ENCODE measurements around the gene CRYBB1.

Gene CRYBB1

DNA sequence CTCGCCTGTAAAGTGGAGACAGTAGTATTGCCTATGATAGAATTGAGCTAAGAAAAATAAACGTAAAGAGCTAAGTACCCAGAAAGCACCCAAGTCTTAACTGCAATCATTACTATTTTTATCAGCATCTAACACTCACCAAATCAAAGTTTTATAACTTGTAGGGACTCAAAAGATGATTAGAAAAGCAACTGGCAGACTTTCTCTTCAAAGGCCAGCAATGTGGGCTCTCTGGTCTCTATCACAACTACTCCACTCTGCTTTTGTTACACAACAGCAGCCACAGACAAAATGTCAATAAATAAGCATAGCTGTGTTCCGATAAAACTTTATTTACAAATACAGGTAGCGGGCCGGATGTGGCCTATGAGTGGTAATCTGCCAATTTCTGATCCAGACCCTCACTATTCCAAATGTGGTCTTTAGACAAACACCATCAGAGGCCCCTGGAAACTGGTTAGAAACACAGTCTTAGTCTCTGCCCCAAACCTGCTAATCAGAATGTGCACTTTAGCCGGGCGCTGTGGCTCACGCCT, 36.1 kb downstream of the CRYBB1 start:
- DNase-seq (ENCODE audit: extremely low read depth in 1 of 2, low read depth in 1 of 2), result no peak

DNA sequence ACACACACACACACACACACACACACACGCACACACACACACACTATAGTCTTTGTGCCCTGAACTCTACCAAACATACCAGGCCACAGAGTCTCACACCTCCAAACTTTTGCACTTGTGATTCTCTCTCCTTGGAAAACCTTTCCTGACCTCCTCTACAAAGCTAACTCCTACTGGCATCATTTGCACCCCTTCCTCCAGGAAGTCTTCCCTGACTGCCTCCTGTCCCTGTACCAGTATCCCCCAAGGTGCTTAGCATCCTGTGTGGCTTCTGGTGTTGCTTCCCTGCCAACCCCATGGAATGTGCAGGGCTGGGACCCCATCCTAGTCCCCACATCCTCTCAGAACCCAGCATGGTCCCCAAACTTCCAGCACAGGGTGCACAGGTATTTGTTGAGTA, 36.8 kb downstream of the CRYBB1 start:
- no peak for DNase-seq (ENCODE audit: extremely low read depth in 1 of 2, low read depth in 1 of 2)

DNA sequence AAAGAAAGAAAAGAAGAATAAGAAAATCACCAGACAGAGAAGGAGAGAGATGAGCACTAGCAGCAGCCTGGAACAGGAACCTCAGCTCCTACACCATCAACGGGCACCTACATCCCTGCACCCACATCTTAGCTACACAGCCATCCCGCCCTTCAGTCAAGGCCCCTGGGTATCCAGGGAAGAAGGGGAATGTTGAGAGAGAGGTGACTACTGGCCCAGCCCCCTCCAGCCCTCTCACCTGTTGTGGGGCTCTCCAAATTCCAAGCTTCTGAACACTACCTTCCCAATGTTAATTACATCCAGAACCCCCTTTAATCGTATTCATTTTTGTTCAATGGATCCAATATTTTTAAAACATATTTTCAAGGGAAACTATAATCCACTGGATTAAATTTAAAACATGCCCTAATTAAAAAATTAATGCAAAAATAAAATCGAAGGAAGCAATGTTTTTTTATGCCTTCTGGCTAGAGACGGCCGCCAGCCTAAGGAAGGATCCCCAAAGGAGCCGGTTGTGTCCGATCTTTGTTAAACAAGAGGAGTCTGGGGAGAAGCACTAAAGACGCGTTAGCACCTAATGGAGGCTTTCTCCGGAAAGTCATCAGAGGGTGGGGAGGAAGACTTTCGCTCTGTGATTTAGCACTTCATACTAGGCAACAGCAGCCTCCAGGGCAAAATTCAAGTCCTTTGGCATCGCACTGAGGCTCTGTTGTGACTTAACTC, 37.4 kb downstream of the CRYBB1 start:
- no peak for DNase-seq (ENCODE audit: extremely low read depth in 1 of 2, low read depth in 1 of 2)

DNA sequence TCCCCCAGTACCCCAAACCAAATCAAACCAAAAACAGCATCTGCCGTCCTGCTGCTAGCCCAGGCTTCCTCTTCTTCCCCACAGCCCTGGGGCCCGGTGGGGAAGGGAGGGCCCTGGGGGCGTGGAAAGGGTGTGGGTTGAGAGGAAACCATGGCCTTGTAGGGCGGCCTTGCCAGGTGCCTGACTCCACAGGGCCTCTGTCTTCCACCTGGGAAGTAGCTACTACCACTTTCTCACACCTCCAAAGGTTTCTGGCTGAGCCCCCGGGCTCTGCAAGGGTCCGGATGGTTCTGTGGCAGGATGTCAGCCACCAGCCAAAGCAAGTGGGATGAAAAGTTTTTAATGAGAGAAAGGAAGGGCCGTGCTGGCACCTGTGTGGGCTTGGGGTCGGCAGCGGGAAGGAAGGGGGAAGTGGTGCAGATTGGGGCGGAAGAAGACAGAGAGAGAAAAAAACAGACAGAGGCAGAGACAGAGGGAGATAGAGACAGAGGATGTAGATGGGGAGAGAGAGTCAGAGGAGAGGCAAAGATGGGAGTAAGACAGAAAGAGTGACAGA, 38.4 kb downstream of the CRYBB1 start:
- no peak for DNase-seq (ENCODE audit: extremely low read depth in 1 of 2, low read depth in 1 of 2)

DNA sequence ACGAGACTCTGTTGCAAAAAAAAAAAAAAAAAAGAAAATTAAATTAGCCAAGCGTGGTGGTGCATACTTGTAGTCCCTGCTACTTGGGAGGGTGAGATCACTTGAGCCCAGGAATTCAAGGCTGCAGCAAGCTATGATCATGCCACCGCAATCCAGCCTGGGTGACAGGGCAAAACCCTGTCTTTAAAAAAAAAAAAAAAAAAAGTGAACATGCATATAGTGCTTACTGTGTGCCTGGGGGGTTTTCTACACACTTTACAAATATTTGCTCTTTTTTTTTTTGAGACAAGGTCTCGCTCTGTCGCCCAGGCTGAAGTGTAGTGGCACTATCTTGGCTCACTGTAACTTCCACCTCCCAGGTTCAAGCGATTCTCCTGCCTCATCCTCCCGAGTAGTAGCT, 40.7 kb downstream of the CRYBB1 start:
- DNase-seq (ENCODE audit: extremely low read depth in 1 of 2, low read depth in 1 of 2), result no peak

DNA sequence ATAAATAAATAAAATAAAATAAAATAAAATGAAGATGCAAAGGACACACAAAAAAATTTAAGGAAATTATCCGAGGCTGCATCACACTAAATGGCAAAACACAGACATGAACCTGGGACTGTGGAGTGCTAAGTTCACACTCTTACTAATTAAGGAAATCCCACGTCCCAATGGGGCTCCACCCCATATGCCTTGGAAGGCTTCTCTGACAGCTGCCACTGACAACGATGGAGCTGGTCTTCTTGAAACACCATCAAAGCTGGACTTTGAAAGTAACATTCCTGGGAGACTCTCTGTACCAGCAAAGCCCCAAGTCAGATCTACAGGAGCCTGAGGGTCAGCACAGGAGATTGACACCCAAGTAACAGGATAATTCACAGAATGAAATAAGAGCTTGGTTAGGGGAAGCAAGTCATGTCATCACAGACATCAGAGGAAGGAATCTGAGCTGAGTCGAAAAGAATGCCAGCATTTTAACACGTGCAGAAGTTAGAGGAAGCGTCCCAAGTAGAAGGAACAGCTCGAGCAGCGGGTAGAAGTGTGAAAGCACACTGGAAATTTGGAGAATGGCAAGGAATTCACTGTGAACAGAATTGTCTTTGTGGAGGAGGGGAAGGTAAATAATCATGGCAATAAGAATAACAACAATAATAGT, 41.7 kb downstream of the CRYBB1 start:
- no peak for DNase-seq (ENCODE audit: extremely low read depth in 1 of 2, low read depth in 1 of 2)

DNA sequence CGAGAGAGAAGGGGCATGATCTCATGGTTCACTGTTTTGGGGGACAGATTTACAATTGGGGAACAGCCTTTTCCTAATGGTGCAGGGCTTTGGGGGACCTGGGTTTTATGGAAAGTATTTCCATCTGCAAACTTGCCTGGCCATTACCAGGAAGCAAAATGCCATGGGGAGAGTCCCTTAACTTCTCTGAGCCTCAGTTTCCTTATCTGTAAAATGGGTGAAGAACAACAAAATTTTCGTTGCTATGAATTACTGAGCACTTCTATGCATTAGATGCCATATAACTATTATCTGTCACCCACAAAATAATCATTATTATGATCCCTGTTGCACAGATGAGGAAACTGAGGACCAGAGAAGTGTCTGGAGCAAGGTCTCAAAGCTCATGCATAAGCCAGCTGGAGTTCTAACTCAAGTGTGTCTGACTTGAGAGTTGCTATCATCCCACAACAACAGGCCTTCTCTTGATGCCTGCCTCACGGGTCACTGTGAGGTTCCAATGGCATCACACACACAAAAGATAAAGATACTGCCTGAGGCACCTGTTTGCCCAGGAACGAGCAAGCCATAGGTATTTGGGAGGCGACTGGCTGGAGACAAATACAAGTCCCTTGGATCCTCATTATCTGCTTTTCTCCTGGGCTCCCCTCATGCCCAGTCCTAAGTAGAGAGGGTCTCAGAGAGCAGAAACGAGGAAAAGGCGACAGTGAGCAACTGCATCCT, 43.7 kb downstream of the CRYBB1 start:
- no peak for DNase-seq (ENCODE audit: extremely low read depth in 1 of 2, low read depth in 1 of 2)

DNA sequence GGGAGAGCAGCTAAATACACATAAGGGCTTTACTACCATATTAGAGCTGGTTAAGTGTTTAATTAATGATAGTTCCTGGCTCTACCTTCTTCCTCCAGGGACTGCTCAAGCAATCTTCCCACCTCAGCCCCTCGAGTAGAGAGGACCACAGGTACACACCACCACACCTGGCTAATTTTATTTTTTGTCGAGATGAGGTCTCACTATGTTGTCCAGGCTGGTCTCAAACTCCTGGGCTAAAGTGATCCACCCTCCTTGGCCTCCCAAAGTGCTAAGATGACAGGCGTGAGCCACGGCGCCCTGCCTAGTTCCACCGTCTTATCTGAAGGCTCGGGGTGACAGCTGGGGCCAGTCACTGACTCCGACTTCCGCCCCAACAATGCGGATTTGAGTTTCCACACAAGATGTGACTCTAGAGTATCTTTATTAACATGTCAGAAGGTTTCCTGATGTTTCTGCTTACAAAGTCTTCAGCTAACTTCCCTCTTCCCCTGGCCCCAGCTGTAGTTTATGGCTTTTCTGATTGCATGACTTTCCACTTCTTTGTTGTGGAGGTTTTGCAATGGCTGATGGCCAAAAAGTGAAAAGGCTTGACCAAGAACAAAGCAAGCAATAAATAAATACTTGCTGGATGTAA, 44.7 kb downstream of the CRYBB1 start:
- DNase-seq (ENCODE audit: extremely low read depth in 1 of 2, low read depth in 1 of 2), result no peak

DNA sequence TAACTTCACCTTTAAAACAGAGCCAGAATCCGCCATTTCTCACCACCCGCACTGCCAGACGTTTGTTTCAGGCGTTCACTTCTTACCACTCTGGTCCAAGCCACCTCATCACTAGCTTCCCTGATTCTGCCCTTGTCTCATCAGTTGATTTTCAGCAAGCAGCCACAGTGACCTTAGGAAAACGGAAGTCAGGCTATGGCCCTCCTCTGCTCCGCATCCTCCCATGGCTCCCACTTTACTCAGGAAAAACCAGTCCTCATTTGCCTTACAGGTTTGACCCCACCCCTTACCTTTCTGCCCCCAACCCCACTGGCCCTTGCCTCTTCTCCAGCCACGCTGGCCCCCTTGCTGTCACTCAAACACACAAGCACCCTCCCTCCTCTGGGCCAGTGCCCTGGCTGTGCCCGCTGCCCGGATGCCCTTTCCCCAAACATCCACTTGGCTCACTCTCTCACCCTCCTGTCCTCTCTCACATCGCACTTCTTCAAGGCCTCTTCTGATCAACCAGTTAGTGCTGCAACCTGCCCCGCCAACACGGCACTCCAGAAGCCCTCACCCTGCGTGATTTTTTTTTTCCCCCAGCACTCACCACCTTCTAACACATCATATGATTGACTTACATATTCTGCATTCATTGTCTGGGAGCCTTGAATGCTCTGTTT, 46.8 kb downstream of the CRYBB1 start:
- DNase-seq (ENCODE audit: extremely low read depth in 1 of 2, low read depth in 1 of 2), result no peak

DNA sequence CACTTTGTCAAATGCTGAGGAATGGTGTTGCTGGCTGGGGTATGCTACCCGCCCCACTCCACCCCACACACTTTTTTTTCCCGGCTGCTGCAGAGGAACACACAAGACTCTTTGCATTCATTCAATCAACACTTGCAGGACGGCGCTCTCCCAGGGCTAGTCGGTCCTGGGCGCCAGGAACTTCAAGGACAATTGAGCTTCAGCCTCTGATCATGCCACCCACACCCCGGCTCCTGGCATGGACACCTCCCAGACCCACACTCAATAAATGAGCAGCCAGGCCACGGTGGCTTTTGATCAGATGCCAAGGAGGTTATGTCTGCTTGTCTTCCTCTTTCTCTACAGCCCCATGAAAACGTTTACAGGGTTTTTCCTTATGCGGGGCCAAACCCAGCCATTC, 47.7 kb downstream of the CRYBB1 start:
- DNase-seq (ENCODE audit: extremely low read depth in 1 of 2, low read depth in 1 of 2), result no peak

DNA sequence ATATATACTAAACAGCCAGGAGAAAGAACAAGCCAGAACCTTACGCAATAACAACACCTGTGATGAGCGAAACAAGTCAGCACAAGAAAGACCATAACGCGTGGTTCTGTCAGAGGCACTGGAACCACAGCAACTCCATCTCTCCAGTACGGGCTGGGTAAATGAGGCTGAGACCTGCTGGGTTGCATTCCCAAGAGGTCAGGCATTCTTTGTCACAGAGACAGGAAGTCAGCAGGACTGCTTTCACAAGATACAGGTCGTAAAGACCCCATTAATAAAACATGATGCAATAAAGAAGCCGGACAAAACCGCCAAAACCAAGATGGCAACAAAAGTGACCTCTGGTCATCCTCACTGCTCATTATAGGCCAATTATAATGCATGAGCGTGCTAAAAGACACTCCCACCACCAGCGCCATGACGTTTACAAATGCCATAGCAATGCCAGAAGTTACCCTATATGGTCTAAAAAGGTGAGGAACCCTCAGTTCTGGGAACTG, 49.6 kb downstream of the CRYBB1 start:
- DNase-seq (ENCODE audit: extremely low read depth in 1 of 2, low read depth in 1 of 2), result no peak

DNA sequence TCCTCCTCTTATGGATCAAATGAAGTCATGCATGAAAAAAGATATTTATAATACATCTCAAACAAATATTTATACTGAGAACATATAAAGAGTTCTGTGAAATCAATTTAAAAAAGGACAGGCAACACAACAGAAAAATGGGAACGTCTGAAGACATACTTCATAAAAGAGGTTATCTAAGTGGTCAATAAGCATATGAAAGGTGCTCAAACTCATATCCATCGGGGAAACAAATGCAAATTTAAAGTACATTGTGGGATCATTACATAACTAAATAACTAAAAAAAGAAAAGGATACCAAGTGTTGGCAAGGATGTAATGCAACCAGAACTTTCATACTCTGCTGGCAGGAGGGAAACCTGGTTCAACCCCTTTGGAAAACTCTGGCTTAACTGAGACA, 50.2 kb downstream of the CRYBB1 start:
- DNase-seq (ENCODE audit: extremely low read depth in 1 of 2, low read depth in 1 of 2), result no peak

DNA sequence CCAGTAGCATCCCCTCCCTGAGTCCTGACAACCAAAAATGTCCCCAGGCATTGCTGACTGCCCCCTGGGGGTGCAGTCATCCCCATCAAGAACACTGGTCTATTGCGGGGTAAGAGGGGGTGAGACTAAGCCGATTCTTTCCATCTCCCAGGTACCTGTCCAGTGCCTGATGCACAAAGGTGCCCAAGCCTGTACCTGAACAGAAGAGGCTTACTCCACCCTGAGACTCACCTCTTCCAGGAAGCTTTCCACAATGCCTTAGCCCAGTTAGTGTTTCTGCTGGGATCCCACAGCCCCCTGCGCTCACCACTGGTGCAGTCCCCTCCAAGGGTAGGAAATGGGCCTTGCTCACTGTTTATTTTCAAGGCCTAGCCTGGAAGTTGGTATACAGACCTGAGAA, 50.8 kb downstream of the CRYBB1 start:
- DNase-seq (ENCODE audit: extremely low read depth in 1 of 2, low read depth in 1 of 2), result no peak

DNA sequence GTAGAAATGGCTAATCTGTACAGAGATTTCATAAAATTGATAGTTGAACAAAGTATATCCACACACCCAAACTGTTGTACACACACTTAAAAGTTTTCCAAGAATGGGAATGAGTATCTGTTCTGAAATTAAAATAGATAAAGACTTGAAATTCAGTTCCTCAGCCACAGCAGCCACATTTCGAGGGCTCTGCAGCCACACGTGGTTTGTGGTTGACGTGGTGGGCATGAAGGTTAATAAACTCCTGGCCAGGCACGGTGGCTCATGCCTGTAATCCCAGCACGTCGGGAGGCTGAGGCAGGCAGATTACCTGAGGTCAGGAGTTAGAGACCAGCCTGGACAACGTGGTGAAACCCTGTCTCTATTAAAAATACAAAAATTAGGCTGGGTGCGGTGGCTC, 51.9 kb downstream of the CRYBB1 start:
- no peak for DNase-seq (ENCODE audit: extremely low read depth in 1 of 2, low read depth in 1 of 2)

DNA sequence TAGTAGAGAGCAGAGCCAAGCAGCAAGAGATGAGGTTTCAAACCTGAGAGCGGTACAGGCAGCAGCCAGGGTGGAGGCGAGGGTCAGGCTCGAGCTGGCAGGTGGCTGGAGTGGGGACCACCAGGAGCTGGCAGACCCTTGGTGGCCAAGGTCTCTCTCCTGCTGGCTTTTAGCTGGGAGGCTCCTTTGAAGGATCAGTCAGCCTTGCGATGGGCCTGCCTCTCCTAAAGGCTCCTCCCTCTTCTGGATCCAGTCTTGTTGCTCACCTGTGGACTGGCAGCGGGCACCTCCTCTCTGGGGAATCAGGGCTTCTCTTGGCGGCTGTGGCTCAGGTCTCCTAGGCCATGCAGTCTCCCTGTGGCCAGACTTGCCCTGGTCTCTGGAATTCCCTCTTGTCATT, 52.6 kb downstream of the CRYBB1 start:
- no peak for DNase-seq (ENCODE audit: extremely low read depth in 1 of 2, low read depth in 1 of 2)

DNA sequence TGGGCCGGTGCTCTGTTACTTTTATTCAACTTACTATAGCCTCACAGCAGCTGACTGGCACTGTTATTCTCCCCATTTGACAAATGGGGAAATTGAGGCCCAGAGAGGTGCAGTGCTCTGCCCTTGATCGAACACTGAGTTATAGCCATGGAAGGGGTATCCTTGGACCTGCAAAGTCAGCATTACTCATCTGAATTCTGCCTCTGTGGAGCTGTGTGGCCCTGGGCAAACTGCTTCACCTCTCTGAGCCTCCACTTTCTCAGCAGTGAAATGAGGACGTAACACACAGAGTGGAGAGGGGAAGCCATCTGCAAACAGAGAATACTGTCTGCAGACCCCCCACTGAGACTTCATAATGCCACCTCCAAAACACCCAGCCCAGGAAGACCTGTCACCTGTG, 53.2 kb downstream of the CRYBB1 start:
- no peak for DNase-seq (ENCODE audit: extremely low read depth in 1 of 2, low read depth in 1 of 2)

DNA sequence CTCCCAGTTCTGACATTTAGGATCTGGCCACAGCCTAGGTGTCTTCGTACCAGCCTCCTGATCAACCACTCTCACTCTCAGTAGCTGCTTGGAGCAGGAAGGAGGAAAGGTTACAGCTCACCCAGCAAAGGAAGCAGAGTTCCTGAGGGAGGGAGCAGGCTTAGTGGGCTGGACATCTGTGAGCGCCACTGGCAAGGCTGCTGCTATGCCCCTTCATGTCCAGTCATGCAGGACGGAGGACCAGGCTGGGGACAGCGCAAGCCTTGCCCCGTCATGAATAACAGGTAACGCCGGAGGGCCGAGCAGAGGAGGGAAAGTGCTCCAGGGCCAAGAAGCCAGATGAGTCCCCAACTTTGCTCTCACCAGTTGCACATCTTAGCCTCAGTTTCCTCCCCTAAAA, 53.6 kb downstream of the CRYBB1 start:
- DNase-seq (ENCODE audit: extremely low read depth in 1 of 2, low read depth in 1 of 2), result no peak

DNA sequence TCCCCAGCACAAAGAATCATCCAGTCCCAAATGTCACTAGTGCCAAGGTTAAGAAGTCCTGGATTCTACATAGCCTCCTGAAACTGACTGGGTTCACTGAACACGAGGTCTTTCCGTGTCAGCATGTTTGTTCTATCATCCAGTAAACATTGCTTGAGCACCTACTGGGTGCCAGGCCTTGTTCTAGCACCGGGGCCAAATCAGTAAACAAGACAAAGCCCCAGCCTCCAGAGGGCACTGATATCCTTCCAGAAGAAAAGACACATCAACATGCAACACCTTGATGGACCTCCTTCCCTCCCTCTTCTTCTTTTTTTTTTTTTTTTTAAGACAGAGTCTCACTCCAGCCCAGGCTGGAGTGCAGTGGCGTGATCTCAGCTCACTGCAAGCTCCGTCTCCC, 54.8 kb downstream of the CRYBB1 start:
- no peak for DNase-seq (ENCODE audit: extremely low read depth in 1 of 2, low read depth in 1 of 2)

DNA sequence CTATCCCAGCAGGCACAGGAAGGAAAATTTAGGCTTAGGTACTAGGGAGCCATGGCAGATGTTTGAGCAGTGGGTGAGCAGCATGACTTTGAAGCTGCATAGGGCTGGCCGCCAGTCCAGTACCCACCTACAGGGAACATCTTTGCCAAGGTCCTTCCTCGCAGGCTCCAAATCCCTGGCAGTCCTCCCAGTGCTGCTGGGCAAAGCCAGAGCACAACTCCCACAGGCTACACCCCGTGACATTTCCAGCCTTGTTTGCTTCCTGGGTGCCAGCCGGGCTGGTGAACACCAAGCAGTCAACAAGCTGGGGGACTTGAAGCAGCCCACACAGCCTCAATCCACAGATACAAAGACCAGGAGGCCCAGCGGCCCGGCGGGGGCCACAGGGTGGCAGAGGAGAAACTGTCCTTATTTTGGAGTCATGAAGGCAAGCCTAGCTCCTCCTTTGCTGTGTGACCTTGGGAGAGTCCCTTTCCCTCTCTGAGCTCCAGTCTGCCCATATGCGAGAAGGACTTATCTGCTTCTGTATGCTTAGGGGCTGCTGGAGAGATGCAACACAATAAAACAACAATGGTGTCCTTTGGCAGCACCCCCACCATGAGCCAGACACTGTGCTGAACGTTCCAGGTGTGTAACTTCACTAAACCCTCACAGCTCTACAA, 55.9 kb downstream of the CRYBB1 start:
- no peak for DNase-seq (ENCODE audit: extremely low read depth in 1 of 2, low read depth in 1 of 2)
